ENCODE results near the gene ZFPM1.

DNA sequence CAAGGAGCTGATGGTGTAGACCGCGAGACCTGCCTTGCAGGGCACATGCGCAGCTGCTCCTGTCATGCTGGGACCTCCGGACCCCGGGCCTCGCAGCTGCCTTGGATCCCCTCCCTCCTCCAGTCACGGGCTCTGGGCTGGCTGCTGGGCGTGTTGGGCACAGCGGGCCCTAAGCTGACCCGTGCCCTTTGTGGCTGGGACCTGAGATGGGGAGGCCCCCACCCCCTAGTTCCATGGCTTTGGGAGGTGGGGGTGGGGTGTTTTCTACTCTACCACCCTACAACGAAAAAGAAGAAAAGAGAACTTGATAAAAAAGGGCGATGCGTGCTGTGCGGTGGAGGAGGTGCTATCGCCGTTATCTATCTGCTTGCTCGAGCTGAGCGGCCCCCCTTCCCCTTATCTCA is 14.5 kb downstream of the ZFPM1 start:
- no peak for TF ChIP-seq FOXP2 (optimal IDR thresholded peaks at IDR 0.05; ENCODE audit: control extremely low read depth, extremely low read length, insufficient read depth)
- TF ChIP-seq POLR2AphosphoS5 (IDR thresholded peaks at IDR 0.05; ENCODE audit: borderline replicate concordance, low read depth, low read length): no peak
